Skeletal muscle tissue (tissue), 4 donors: ENCODE data around the gene NLRC5. TPM values are rescaled to one million over a fixed set of nuclear protein-coding genes. Genes with fewer than 3 reads are reported as not detected.

Source experiments
- H3K27ac ChIP-seq: one replicate; pipeline ENCODE4 v1.7.0; 2013; ENCODE audit warnings: mild to moderate bottlenecking, low read depth, low read length, inconsistent platforms
- H3K27me3 ChIP-seq, 3 donors: one replicate each; pipeline ENCODE4 v1.7.0; 2013; ENCODE audit warnings: low read length in 3 of 3; ENCODE audit not compliant: control insufficient read depth in 3 of 3, insufficient read depth in 3 of 3
- H3K36me3 ChIP-seq, 3 donors: one replicate each; pipeline ENCODE4 v1.7.0; 2013; ENCODE audit warnings: low read length in 3 of 3; ENCODE audit not compliant: control insufficient read depth in 3 of 3, insufficient read depth in 3 of 3
- H3K4me1 ChIP-seq, 3 donors: one replicate each; pipeline ENCODE4 v1.7.0; 2013; ENCODE audit warnings: low read length in 3 of 3, mild to moderate bottlenecking in 3 of 3; ENCODE audit not compliant: control insufficient read depth in 3 of 3, insufficient read depth in 3 of 3
- H3K4me3 ChIP-seq, 3 donors: one replicate each; pipeline ENCODE4 v1.7.0; 2013; ENCODE audit warnings: low read length in 3 of 3
- H3K9ac ChIP-seq, 3 donors: one replicate each; pipeline ENCODE4 v1.7.0; 2013; ENCODE audit warnings: low read length in 3 of 3, mild to moderate bottlenecking in 3 of 3, moderate library complexity in 2 of 3, low read depth in 1 of 3
- H3K9me3 ChIP-seq, 3 donors: one replicate each; pipeline ENCODE4 v1.7.0; 2013; ENCODE audit warnings: low read length in 3 of 3; ENCODE audit not compliant: control insufficient read depth in 3 of 3
- total RNA-seq: library from RNA; depleted of rRNA; stranded (reverse); fragments of >200 nt; gene quantifications from one replicate; pipeline ENCODE4 v1.2.3, GENCODE V29; 2014
- donor health status: Osteomylitis.

NLRC5 gene
- total RNA-seq, 1 donor from 2014 or later = 5.7 TPM

- Histone ChIP-seq H3K36me3 (peaks cover 4 to 23% (median 22%) of the 10 kb centered on the region in 3 donors), H3K4me1 (no peaks in the 10 kb centered on the region), H3K4me3 (no peak overlapping the region), H3K27me3 (no peaks in the 10 kb centered on the region), H3K9me3 (peaks cover 0 to 4% (median 0%) of the 10 kb centered on the region in 3 donors), H3K27ac (no peak overlapping the region), H3K9ac (no peak overlapping the region)
Observed at GRCh38 chr16:57017251-57017650, 27.9 kb downstream of the NLRC5 start.

- Histone ChIP-seq H3K27ac (no peak overlapping the region), H3K27me3 (no peaks in the 10 kb centered on the region), H3K4me1 (no peaks in the 10 kb centered on the region), H3K9me3 (peaks cover 0 to 4% (median 0%) of the 10 kb centered on the region in 3 donors), H3K9ac (no peak overlapping the region), H3K4me3 (no peak overlapping the region), H3K36me3 (peaks cover 5 to 23% (median 22%) of the 10 kb centered on the region in 3 donors)
Observed at GRCh38 chr16:57019746-57020145, 30.4 kb downstream of the NLRC5 start.

GRCh38 chr16:57020651-57021050 is 31.3 kb downstream of the NLRC5 start:
- Histone ChIP-seq H3K27ac (no peak overlapping the region), H3K4me3 (no peak overlapping the region), H3K27me3 (no peaks in the 10 kb centered on the region), H3K9ac (no peak overlapping the region), H3K36me3 (peaks cover 5 to 23% (median 22%) of the 10 kb centered on the region in 3 donors), H3K4me1 (no peaks in the 10 kb centered on the region), H3K9me3 (peaks cover 0 to 4% (median 0%) of the 10 kb centered on the region in 3 donors)

GRCh38 chr16:57021757-57022156 is 32.4 kb downstream of the NLRC5 start:
- Histone ChIP-seq H3K9ac (no peak overlapping the region), H3K36me3 (peaks cover 5 to 23% (median 22%) of the 10 kb centered on the region in 3 donors), H3K27ac (no peak overlapping the region), H3K9me3 (peaks cover 0 to 4% (median 0%) of the 10 kb centered on the region in 3 donors), H3K27me3 (no peaks in the 10 kb centered on the region), H3K4me3 (no peak overlapping the region), H3K4me1 (no peaks in the 10 kb centered on the region)

GRCh38 chr16:57022445-57022844 is 33.1 kb downstream of the NLRC5 start:
- no peaks in the 10 kb centered on the region for H3K4me1 ChIP-seq
- no peak overlapping the region for H3K4me3 ChIP-seq
- H3K9me3 ChIP-seq = peaks cover 0 to 4% (median 0%) of the 10 kb centered on the region in 3 donors
- no peak overlapping the region for H3K9ac ChIP-seq
- H3K27ac ChIP-seq = no peak overlapping the region
- H3K36me3 ChIP-seq = peaks cover 5 to 28% (median 22%) of the 10 kb centered on the region in 3 donors
- H3K27me3 ChIP-seq = no peaks in the 10 kb centered on the region

GRCh38 chr16:57023541-57024249 is 34.3 kb downstream of the NLRC5 start:
- H3K27me3 ChIP-seq = no peaks in the 10 kb centered on the region
- H3K4me3 ChIP-seq = no peak overlapping the region
- peaks cover 5 to 21% (median 14%) of the 10 kb centered on the region in 3 donors for H3K36me3 ChIP-seq
- no peaks in the 10 kb centered on the region for H3K4me1 ChIP-seq
- peaks cover 0 to 4% (median 0%) of the 10 kb centered on the region in 3 donors for H3K9me3 ChIP-seq
- H3K9ac ChIP-seq = no peak overlapping the region
- no peak overlapping the region for H3K27ac ChIP-seq

- Histone ChIP-seq H3K36me3 (peaks cover 5 to 14% (median 10%) of the 10 kb centered on the region in 3 donors), H3K4me3 (no peak overlapping the region), H3K27me3 (no peaks in the 10 kb centered on the region), H3K9me3 (no peaks in the 10 kb centered on the region), H3K4me1 (no peaks in the 10 kb centered on the region), H3K9ac (no peak overlapping the region), H3K27ac (no peak overlapping the region)
Observed at GRCh38 chr16:57024894-57025680, 35.7 kb downstream of the NLRC5 start.

- no peak overlapping the region for H3K9ac ChIP-seq
Observed at GRCh38 chr16:57025941-57026777, 36.8 kb downstream of the NLRC5 start.

GRCh38 chr16:57026778-57027062 is 37.4 kb downstream of the NLRC5 start:
- H3K4me3 ChIP-seq = no peak overlapping the region
- H3K27me3 ChIP-seq = peaks cover 0 to 1% (median 0%) of the 10 kb centered on the region in 3 donors
- H3K9ac ChIP-seq = no peak overlapping the region
- no peaks in the 10 kb centered on the region for H3K9me3 ChIP-seq
- H3K27ac ChIP-seq = no peak overlapping the region
- peaks cover 0 to 6% (median 3%) of the 10 kb centered on the region in 3 donors for H3K36me3 ChIP-seq
- H3K4me1 ChIP-seq = no peaks in the 10 kb centered on the region

More at GRCh38 chr16:57025941-57026777, 36.8 kb downstream of the NLRC5 start:
- H3K4me3 ChIP-seq = no peak overlapping the region
- no peaks in the 10 kb centered on the region for H3K4me1 ChIP-seq
- H3K9me3 ChIP-seq = no peaks in the 10 kb centered on the region
- peaks cover 4 to 11% (median 4%) of the 10 kb centered on the region in 3 donors for H3K36me3 ChIP-seq
- H3K27me3 ChIP-seq = no peaks in the 10 kb centered on the region
- no peak overlapping the region for H3K27ac ChIP-seq
